T47D (cell line): ENCODE measurements around the gene PYGL.

ENCODE experiments used
- DNase-seq, 2 experiments: peaks; one replicate each; pipeline versions ENCODE4 v3.0.0 to v3.0.0-alpha.2; 2011 to 2012; ENCODE audit warnings: low read depth in 1 of 2, low spot score in 1 of 2
- JUND ChIP-seq: IDR thresholded peaks from 2 replicates; pipeline ENCODE4 v1.6.1; 2012; ENCODE audit warnings: low read depth
- in situ Hi-C: cut with HindIII; loops from 2 replicates; pipeline ENCODE4 v1.10.0; 2016; ENCODE audit warnings: low sequenced_read_pairs, low pct_unique_long_range_greater_than_20kb

PYGL gene

DNA sequence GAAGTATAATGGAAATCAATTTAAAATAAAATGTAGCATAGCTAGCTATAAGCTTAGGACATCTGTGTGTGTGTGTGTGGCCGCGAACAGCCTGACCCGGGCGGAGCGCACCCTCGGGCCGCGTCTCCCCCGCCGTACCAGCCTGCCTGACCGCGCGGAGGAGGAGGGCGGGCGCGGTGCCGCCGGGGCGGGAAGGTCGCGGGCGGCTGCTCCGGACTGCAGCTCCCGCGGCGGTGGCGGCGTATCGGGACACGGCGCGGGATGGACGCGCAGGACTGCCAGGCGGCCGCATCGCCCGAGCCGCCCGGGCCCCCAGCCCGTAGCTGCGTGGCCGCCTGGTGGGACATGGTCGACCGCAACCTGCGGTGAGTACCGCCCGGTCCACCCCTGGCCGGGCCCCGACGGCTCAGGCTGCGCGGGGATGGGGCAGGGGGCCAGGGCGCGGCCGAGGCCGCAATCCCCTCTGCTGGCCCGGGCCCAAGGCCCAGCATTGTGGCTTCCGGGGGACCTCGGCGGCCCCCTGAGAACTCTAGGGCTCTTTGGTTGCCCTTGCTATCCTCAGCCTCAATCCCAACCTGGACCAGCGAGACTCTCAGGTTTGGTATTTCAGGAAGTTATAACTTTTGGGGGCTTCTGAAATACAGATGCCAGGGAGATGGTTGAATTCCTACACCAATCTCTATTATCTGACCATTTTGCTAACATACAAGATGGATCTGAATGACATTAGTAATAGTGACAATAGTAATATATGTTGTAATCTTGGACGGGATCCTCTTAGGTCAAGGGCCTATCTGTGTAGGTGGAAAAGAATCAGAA is 72.2 kb downstream of the PYGL start, which contains the start of gene ABHD12B:
TSS of gene ABHD12B (plus strand) at position 140 of the 819 bp plus-strand sequence. CDS start at position 262, 122 bp downstream.
- in situ Hi-C loops = no loop called here

DNA sequence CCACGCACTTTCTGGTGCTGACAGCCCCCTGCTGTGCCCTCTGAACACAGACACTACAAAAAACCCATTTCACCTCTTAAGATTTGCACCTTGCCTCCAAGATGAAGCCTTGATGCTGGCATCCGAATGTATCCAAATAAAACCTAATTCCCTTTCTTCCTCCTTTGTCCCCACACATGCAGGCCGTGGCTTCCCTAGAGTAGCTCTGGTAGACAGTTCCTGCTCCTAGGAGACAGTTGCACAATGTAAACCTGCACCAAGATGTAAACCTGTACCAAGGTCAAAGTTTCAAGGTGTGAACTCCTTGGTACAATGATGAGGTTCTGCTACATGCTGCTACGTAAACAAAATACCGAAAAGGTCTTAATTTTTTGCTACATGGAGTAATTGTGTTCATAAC is 73.1 kb downstream of the PYGL start:
- TF ChIP-seq JUND = no peak
- DNase-seq = no peak
- in situ Hi-C loops = no loop called here

More for the DNA sequence above, 72.2 kb downstream of the PYGL start, which contains the start of gene ABHD12B:
- TF ChIP-seq JUND = no peak
- no peak for DNase-seq

DNA sequence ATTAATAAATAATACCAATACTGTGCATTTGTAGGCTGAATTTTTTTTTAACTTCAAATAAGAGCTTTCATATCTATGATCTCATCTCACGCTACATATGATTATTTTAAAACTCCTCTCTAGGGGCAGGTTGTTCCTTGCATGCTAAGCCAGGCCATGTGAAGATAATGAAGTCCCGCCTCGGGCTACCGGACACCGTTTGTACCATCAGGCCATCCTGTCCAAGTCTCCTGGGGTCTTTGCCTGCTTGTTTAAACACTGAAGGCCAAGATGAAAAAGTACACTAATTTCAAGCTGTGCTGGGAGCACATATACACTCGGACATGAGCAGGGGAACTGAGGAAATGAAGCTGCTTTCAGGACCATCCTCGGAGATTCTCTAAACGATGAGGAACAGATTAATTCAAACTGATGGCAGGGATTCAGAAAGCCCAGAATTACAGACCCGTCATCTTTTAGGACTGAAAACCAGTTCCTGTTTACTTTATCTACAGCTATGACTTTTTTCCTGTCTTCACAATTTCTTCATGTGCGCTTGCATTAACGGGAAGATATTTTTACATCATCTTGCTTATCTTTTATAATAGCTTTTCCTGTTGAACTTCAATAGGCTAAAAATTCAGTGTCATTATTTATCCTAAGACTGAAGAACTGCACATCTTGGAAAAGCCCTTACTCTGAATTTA is 78.7 kb downstream of the PYGL start:
- in situ Hi-C loops = no loop called here
- TF ChIP-seq JUND = no peak
- DNase-seq = no peak

DNA sequence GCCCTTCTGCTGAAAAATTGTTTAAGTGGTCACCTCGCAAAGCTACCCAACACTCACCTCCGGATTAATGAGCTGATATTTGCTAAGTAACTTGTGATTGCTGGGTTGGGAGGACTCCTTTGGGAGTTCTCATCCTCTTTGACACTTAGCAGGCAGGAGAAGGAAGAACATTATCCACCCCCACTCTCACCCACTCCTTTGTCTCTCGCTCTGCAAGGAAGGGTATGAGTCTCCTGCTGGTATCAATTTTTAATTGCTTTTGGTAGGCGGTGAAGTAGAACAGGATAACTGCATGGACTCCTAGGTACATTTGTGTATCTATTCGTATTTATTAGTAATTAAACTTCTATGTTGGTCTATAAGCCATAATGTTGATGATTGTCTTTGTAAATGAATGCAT is 79.3 kb downstream of the PYGL start:
- no peak for DNase-seq
- in situ Hi-C loops = no loop called here
- TF ChIP-seq JUND = no peak

DNA sequence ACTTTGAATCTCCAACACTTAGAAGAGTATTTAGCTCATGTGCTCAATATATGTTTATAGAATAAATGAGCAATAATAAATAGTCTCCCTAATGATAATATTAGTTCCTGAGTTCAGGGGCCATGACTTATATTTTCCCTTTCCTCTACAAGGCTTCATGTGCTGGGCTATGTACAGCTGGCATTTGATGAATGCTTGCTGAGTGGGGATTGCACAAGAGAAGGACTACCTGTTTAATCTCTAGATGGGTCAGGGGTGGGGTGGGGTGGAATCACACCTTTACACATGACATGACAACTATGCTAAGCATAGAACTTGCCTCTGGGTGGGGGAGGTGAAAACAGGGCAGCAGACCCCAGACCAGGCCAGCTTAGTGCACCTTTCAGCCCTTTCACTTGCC is 80.0 kb downstream of the PYGL start:
- in situ Hi-C loops = no loop called here
- no peak for DNase-seq

DNA sequence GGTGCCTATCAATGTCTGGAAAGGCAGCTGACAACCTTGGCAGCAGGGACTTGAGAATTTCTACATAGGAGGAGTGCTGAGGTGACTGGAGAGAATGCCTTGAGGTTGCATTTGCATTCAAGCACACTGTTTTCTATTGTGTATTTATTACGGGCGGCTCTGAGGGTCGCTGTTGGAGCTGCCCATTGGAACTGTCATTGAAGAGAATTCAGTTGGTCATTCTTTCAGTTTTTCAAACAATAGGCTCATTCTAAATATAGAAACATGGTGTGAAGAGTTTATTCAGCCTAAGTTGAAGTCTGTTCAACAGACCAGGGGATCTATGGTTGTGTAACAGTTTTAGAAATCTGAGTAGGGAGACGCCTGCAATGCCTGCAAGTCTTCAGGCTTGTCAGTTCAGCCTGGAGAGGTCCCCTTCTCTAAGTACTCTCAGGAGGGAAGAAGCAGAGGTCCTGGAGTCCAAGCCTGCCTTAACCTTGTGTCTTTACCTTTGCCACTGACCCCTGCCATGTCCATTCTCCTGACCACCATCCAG is 82.2 kb downstream of the PYGL start:
- TF ChIP-seq JUND = no peak
- in situ Hi-C loops = no loop called here
- DNase-seq = no peak

More for the DNA sequence above, 80.0 kb downstream of the PYGL start:
- TF ChIP-seq JUND = no peak

DNA sequence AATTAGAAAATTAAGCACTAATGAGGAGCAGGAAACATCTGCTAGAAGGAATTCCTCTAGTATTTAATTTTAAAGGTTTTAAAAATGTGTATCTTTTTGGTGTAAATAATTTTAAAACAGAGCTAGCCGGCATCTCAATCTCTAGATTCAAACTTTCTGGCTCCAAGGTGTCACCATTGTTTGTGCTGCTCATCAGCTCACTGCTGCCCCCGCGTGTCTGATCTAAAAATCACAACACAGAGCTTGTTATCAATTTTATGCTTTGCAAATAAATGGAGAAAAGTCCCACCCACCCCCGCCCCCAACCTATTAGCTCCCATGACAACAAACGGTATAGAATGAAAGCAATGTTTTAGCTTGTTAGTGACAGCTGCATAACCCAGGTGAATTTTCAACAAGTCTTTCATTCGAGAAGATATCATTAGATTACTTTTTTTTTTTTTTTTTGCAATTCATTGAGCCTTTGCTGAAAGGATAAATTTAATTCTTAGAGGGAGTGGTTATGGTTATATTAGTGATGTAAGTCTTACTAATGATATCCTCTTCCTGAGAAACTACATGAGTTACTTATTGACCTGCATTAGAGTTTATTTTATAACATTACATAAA is 83.7 kb downstream of the PYGL start:
- no peak for TF ChIP-seq JUND
- in situ Hi-C loops = no loop called here
- peak; percentile 81 to 82 for DNase-seq

DNA sequence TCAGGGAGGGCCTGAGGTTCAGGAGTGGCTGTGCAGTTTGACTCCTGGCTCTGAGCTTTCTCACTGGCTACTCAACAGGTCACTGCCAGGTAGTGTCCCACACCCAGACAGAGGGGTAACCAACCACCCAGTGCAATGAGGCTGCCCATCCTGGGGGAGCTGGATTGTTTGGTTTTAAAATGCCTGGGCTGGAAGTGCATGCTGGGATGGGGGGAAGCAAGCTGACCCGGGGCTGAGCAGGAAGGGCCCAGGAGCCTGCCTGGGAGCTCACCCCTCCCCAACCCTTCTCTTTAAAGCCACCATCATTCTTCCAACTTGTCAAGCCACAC is 85.0 kb downstream of the PYGL start:
- in situ Hi-C loops = no loop called here
- no peak for TF ChIP-seq JUND
- DNase-seq = no peak

DNA sequence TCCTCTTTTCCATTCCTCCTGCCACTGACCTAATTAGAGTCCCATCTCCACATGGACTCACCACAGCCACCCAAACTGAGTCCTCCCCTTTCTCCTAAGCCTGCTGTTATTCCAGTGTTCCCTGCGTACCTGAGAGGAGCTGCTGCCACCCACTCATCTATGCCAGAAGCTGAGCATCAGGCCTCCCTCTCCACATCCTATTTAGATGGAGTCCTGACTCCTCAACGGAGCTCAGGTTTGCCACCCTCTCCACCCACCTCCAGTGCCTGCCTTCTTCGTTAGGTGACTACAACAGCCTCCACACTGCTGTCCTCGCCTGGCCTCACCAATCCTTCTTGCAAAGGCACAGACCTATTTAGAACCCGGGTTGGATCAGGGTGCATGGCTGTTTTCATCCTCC is 87.6 kb downstream of the PYGL start:
- no peak for TF ChIP-seq JUND
- DNase-seq = no peak
- in situ Hi-C loops = no loop called here

DNA sequence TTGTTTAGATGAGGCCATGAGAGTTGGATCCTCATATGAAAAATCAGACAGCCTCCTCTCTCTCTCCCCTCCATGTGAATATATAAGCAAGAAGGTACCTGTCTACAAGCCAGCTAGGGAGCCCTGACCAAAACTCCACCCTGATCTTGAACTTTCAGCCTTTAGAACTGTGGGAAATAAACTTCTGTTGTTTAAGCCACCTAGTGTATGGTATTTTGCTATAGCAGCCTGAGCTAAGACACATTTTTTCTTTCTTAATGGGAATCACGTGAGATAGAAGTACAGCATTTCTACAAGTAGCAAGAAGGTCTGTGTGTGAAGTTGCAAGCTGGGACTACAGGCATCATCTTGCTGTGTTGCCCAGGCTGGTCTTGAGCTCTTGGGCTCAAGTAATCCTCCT is 88.7 kb downstream of the PYGL start:
- peak in 1 of 2 experiments; percentile 37 for DNase-seq
- in situ Hi-C loops = no loop called here
- TF ChIP-seq JUND = no peak
